Stimulated activated naive CD4-positive, alpha-beta T cell (primary cell): ENCODE results near the gene AMOTL2.
A peak's percentile ranks its signal among the peaks of the same experiment; 100 is the strongest.

Experiments used
- DNase-seq, 6 experiments: peaks; one replicate each; lab custom pipeline; 2025; lab: John Stamatoyannopoulos, UW

AMOTL2 gene

DNA sequence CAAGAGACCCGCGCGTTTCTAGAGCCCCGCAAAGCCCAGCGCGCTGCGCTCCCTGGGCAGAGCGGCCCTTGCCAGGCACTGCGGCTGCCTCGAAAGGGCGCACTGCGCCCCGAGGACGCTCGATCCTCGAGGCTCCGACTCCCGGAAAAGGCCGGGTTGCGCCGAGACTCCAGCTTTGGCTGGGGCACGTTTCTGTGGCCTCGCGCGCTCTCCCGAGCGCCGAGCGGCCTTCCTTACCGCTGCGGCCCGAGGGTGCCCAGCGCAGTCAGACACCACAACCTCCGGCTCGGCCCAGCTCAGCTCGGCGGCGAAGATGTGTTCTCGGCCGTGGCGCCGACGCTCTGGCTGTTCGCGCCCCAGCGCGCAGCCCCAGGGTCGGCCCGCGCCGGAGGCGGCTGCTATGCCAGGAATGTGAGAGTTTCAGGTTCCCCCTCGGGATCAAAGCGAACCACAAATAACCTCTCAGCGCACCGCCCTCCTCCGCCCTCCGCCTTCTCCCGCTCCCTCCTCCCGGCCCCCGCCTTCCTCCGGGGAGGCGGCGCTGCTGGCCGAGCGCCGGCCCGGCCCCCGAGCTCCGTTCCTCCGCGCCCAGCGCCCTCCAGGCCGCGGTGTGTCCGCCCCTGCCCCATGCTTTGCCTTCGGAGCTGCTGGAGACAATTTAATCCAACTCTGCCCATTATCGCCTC, at the start of gene AMOTL2:
Gene AMOTL2 (minus strand): TSS at position 343 of the 686 bp plus-strand sequence. CDS start 3,014 bp downstream, outside the sequence.
- DNase-seq: peak in 1 of 6 experiments; percentile 25

DNA sequence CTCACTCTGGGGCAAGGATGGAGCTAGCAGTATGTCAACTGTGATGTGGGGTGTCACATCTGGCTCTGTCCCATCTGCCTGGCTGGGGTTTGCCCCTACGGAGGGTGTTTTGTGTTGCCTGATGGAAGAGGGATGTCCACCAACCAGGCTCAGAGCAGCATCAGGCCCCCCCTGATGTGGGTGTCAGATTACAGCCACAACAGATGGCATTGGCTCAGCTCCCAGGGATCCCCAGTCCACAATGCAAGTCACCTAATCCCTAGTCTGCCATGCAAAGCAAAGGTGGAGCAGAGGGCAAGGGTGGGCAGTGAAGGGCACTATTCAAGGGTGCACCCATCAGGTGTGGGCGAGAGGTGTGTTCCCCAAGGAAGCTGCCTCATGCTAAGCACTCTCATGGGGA, 48.9 kb upstream of the AMOTL2 start:
- no peak for DNase-seq

DNA sequence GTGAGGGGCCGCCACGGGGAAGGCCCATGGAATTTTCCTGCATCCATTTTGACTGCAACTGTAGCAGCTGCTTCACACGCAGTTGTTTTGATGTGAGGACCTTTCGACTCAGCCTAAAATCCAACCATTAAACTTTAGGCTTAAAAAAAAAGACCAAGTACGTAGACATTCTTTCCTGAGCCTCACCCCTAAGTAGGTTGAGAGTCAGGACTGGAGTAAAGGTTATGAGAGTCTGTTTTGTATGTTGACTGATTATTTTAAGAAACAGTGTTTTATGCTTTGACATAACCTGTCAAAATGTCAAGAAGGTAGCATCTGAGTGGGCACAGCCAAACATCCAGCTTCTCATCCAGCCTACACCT, 45.7 kb upstream of the AMOTL2 start:
- DNase-seq: no peak

DNA sequence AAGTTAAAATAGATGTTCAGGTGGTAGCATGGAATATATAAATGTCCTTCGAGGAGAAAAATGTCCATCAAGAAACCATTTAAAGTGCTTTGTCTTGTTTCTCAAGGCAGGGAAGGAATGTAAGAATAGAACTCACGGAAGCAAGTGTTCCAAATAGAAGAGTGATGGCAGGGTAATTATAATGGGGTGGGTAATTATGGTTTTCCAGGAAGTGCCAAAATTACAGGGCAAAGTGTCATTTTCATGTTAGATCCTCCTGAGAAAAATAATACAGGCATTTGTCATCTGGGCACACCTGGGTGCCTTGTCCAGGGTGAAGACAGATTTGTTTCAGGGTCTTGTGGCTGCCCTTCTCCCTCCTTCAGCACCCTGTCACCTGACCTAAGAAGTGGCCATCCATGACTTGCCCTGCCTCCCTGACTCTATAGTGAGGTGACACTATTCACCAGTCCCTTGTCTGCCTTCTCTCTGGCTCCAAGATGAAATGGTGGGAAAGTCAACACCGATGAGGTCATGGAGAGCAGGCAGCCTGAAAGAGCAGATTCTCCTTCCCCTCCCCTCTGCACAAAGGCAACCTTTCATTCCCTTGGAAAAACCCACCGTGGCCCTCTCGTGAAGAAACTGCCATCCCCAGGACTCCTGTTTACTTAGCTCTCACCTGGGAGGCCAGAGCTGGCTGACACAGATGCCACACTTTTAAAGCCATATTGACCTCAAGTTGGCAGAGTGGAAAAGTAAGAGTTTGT, 45.1 kb upstream of the AMOTL2 start:
- no peak for DNase-seq

DNA sequence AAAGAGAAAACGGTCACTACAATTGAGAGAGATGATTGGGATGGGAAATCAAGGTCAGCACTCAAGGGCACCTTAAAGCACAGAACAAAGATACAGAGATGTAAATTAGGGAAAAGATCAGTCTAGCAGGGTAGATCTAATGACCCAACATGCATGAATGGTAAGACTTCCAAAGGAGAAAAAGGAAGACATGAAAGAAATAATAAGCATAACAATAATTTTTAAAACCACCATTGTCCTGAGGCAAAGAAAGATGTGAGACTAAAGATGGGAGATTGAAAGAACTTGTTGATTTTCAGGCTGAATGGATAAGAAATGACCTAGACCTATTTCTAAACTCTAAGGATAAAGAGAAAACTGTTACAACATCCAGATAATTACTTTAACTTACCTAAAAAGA, 34.8 kb upstream of the AMOTL2 start:
- DNase-seq: no peak

DNA sequence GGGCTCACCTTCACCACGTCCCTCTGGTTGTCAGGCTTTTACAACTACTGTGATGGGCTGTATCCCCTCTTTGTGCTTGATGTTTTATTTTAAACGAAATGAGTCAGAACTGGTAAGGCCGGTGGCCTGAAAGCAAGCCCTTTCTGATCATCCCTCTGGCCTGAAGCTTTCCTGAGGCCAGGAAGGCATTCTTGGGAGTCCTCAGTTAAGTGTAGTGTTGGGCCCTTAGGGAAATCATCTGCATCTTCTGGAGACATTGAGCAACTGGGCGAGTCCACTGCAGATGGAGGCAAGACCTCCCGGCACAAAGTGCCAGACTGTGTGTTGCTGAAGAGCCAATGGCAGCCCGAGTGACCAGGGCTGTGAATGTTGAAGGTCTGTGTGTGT, 33.0 kb upstream of the AMOTL2 start:
- no peak for DNase-seq

DNA sequence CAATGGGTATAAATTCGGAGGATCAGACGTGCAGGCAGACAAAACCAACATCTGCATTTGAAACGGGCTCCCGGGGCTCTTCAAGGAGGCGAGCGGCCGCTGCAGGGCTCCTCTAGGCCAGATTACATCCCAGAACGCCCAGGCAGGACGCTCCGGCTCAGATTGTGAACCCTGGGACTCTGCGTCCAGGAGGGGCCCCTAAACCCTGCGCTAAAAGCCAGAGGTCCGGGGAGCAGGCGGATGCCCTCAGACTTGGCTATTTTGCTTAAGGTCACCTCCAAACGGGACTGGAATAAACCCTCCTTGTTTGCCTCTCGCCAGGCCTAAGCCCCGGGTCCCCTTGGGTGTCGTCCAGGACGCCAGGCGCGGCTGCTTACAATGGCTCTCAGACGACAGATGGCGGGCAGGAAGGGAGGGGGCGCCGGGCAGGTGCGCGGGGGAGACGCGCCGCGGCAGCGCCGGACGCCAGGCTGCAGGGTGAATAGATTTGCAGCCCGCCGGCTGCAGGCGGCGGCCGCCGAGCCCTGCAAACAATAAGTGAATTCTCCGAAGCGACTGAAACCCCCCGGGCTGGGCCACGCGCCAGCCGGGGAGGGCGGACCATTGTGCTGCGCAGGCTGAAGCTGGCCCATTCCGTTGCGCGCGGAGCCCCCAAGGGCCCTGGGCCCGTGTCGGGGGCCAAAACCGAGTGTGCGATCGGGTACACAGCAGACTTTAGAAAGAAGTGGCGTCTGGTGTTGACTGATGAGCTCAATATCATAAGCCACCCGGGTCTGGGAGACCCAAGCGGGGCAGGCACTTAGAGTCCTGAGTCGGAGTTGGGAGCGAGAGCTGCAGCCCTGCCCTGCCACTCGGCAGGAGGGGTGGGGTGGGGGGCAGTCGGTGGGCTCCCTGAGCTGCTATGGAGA, 32.3 kb upstream of the AMOTL2 start:
- DNase-seq: no peak

DNA sequence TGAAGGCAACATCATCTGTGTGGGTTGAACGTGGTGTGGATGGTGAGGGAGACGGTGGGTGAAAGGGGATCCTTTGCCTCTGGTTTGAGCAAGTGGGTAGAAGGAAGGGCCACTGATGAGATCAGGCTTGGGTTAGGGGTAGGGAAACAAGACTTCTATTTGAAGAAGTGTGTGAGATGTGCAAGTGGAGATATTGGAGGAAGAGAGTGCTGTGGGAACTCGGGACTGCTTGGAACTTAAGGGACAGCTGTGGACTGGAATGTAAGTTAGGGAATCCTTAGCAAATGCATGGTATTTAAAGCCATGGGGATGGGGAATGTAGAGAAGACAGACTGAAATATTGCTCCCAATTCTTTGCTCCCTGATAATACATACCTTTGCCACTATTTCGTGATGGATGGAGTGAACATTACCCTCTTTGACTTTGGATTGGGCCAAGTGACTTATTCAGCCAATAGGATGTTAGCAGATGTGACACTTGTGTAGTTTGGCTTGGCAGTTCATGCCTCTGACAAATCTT, 30.2 kb upstream of the AMOTL2 start:
- DNase-seq: no peak

DNA sequence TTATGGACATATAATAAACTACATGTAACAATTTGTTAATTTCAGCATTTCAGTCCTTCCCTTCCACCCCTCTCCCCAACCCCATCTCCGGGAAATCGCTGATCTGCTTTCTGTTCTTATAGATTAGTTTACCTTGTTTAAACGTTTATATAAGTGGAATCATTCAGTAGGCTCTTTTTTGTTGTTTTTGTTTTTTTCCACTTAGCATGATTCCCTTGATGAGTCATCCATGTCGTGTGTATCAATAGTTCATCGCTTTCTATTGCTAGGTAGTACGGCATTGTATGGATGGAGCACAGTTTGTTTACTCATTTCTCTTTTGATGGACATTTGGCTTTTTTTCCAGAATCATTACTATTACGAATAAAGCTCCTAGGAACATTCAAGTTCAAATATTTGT, 23.5 kb upstream of the AMOTL2 start:
- no peak for DNase-seq

DNA sequence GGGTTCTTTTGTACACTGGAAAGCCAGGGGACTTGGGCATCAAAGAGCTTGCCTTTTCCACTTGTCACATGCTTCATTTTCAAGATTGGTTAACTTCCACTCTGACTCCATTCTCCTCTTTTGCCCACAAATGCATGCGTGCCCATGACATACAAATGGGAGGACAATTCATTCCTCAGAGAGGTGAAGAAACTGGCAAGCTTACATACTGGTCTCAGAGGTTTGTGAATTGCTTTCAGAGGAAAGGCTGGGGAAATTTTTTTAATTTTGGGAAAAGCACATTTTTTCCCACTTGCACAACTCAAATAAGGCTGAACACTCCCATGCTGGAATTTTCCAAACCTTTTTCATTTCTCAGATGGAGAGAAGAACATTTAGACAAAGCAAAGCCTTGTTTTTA, 20.9 kb upstream of the AMOTL2 start:
- no peak for DNase-seq

DNA sequence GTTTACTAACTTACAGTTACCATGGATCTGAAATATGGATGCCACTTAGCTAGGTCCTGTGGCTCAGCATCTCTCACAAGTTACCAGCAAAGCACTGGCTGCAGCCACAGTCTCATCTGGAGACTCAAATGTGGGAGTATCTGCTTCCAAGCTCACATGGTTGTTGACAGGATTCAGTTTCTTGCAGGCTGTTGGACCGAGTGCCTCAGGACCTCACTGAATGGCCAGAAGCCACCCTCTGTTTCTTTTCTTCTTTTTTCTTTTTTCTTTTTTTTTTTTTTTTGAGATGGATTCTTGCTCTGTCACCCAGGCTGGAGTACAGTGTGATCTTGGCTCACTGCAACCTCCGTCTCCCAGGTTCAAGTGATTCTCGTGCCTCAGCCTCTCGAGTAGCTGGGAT, 20.1 kb upstream of the AMOTL2 start:
- no peak for DNase-seq

DNA sequence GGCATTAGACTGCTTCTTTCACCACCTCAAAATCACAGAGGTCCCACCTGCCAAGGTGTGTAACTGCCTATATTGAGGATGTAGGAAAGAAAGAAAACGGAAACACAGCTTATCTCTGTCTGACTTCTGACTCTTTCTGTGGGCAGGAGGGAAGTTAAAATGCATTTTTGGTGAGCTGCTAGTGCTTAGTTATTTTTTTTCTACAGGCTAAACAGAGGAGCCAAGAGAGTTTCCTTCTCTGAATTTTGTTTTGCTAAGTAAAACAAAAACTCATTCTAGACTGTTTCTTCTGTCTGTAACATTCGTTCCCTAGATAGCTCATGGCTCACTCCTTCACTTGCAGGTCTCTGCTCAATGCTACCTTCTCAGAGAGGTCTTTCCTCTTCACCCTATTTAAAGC, 18.8 kb upstream of the AMOTL2 start:
- DNase-seq: no peak

DNA sequence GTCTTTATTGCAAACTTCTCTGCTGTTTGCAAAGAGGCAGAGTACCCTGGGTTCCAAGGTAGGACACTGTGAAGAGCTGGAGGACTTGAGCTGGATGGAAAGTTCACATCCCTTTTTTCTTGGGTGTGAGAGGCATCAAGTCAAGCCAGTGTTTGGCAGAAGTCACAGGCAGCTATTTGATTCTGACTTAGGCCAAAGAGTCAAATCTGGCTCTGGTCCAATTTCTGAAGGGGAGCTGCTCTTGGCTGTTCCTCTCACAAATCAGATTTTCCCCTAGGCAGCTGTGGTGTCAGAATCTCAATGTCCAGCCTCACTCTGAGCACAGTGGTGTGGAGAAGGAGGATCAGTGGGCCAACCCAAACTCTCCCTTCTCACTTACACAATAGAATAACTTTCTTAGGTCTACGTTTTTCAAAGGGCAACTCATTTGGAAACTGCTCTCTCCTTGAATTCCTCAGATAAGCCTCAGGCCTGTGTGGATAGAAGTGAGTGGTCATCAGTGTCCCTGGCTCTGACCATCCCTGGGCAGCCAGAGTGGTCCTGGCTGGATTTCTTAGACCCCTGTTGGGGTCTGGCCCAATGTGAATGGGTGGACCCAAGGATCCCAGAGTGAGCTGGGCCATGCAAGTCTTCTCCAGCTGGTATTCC, 18.2 kb upstream of the AMOTL2 start:
- peak in 1 of 6 experiments; percentile 6 for DNase-seq

DNA sequence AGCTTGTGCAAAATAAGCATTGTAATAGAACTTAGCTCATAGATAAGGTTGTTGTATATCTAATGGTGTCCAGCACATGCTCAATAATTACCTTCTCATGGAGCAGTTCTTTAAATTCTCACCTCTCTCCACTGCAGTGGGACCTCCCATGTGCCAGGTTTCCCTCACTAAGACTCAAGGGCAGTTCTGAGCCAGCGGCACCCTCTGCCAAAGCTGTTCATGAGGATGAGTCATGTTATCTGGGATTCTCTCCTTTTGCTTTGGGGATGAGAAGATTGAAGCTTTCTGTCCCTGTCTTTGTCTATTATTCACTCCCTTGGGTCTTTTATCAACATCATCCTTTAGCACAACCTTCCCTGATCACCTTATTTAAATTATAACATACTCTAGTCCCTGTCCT, 15.6 kb upstream of the AMOTL2 start:
- no peak for DNase-seq

DNA sequence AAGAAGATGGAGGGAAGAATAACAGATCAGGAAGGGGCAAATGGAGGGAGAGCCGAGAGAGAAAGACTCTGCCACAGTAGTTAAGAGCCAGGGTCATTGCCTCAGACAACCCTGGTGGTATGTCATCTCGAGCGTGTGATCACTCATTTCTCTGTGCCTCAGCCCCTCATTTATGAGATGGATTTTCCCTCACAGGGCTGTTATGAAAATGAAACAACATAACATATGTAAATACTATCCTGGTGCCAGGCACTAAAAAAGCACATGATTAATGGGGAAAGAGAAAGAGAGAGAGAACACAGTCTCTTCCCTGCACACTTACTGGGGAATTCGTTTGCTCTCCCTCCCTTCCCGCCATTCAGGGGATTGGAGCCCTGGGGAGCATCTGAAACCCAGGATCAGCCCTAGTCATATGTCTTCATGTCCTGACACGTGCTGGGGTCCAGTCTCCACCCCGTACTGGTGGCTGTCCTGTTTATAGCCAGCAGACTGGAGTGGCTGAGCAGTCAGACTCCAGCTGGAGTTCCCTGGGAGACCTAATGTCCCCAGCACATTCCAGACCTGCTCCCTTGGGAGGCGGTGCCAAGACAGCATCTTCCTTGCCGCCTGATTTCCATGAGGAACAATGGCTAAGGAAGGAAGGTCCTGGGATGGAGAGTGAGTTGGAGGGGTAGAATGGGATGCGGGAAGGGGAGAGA, 14.7 kb upstream of the AMOTL2 start:
- no peak for DNase-seq

DNA sequence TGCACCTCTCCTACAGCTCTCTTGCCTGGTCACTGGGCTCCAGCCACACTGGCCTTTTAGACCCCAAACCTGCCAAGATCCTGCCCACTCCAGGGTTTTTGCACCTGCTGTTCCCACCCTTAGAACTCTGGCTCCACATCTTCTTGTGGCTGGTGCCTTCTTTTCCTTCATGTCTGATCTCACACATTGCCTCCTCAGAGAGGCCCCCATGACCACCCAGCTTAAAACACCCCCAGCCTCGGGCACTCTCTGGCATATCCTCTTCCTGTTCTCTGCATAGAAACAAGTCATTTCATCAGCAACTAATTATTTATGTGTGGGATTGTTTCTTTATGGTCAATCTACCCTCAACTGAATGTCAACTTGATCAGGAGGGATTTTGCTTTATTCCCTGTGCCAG, 14.0 kb upstream of the AMOTL2 start:
- DNase-seq: no peak

DNA sequence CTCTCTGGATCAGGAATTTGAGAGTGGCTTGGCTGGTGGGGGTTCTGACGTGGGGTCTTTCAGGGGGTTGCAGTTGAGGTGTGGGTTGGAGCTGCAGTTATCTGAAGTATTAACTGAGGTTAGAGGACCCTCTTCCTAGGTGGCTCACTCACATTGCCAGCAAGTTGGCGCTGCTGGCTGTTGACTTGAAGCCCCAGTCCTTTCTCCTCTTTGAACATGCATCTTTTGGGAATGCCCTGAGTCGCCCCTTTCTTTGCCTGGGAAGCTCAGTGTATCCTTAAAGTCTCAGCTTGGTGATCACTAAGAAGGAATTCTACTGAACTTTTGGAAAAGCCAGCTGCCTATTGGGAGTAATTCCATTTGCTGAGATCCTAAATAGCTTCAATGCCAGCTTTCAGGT, 13.0 kb upstream of the AMOTL2 start:
- DNase-seq: no peak

DNA sequence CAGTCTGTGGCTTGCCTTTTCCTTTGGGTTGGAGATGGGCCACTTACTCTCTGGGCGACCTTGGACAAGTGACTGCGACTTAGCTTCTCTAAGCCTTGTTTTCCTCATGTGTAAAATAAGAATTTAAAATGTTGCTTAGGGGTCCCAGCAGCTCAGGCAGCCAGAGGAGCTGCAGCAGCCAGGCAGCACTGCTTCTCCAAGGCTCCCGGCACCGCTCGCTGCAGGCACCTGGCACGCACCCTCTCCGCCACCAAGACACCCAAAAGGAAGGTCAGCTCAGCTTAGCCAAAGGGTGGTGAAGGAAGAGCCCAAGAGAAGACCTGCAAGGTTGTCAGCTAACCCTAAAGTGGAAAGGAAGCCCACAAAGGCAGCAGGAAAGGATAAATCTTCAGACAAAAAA, 10.7 kb upstream of the AMOTL2 start:
- no peak for DNase-seq

DNA sequence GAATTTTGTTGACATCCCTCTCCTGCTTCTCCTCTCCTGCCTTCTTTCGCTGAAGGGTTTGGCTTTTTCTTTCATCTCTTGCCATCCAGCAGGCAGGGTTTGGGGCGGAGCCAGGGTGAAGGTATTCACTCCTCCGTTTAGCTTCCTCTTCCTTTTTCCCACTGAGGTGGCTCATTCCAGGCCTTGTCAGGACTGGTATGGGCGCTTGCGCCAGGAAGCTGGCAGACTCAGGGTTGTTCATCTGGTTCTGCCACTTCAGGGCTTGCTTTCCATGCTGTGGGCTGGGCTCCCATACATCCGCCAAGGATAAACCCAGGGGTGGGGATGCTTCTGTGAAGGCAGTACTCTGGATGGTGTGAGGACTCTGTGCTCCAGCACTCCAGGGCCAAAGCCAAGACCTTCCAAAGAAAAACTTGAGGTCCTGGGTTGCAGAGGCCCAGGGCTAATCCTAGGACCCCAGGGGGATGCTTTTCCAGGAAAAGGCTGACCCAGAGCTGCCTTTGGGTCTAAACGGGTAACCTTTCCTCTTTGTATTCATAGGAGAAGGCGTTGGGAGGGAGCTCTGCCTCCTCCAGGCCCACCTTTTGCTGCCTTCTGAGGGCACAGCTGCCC, 7.7 kb upstream of the AMOTL2 start:
- DNase-seq: no peak

DNA sequence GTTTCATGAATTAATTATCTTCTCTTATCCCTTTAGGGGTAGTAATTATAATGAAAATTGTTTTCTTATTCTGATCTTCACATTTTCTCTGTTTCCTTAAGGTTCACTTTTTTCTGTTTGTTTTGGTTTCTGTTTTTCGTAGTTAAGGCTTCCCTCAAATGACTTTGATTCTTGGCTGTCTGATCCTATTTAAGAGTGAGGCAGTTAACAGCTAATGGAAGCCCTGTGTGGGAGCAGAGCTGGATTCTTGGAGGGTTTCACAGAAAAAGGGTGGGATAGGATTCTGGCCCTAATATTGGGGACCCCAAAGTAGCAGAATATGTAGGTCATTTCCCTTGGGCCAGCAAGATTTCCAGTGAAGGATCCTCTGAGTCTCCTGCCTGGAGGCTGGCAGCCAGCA, 6.8 kb upstream of the AMOTL2 start:
- no peak for DNase-seq

DNA sequence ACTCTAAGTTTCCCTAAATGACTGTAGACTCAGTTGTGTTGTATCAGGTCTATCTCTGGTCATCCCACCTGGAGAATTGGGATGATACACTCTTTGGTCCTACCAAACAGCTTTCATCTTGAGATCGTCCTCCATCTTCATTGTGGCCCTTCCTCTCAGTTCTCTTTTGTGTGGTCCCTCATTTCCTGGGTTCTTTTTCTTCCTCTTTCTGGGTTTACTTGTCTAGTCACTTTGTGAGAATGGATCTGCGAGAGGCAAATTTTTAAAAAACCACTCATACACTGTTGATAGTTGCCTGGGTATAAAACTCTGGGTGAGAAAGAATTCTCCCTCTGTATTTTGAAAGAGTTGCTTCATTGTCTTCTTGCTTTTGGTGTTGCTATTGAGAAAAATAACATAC, 6.0 kb upstream of the AMOTL2 start:
- DNase-seq: no peak
